ENCODE results near the gene TACC2.

DNA sequence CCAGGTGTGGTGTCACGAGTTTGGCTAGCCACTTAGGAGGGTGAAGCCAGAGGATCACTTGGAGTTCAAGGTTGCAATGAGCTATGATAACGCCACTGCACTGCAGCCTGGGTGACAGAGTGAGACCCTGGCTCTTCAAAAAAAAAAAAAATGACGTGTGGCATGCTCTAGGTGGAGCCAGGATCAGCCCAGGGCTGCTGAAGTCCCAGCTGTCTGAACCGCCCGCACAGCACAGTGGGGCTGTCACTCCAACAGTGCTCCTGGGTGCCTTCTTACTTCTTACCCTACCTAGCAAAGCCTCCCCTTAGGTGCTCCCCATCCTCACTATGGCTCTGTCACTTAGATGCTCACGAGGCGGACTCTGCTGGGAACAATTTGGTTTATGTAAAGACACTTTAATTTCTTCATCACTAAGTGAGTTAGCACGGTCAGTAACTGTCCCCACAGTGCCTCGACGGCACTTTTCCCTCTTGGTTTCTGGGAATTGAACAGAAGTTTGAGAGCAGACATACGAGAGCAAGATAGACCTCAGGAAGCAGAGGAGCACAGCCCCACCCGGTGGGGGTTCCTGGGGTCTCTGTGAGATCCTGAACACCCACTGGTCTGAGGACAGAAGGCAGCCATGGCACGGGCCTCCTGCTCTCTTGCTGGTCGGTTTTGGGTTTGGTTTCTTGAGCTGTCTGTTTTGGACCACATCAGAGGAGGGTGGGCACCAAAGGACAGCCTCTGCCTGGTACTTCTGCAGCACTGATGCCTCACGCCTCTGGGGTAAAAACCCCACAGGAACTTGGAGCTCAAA, 215.9 kb downstream of the TACC2 start:
- no peak for TF ChIP-seq CTCF (IDR thresholded peaks at IDR 0.05)
- no peak for TF ChIP-seq POLR2A (IDR thresholded peaks at IDR 0.05)
